Spleen (tissue), 11 donors: ENCODE data around the gene ZRANB1. TPM values are rescaled to one million over a fixed set of nuclear protein-coding genes. Genes with fewer than 3 reads are reported as not detected.

Experiments used
- DNase-seq: peaks from one replicate; pipeline ENCODE4 v3.0.0-alpha.2; 2020
- H3K27ac ChIP-seq, 8 donors: fragments of 200-600 bp; sonication (generic) in 7 of 8; 1 replicate in 4 of 8; 2 replicates in 4 of 8; pipeline versions ENCODE4 v1.5.0 to v1.8.0; 2016 to 2021; ENCODE audit warnings: inconsistent platforms in 4 of 8, mild to moderate bottlenecking in 4 of 8, moderate library complexity in 1 of 8
- H3K27me3 ChIP-seq, 7 donors: fragments of 200-600 bp; sonication (generic) in 6 of 7; replicated peaks in 1 of 7; 1 replicate in 4 of 7; 2 replicates in 3 of 7; pipeline versions ENCODE4 v1.5.0 to v1.8.0; 2016 to 2021; ENCODE audit warnings: inconsistent platforms in 3 of 7, mild to moderate bottlenecking in 1 of 7
- H3K36me3 ChIP-seq, 6 donors: fragments of 200-600 bp; sonication (generic) in 5 of 6; 1 replicate in 4 of 6; 2 replicates in 2 of 6; pipeline versions ENCODE4 v1.5.0 to v1.8.0; 2016 to 2021; ENCODE audit warnings: inconsistent platforms in 2 of 6
- H3K4me1 ChIP-seq, 6 donors: fragments of 200-600 bp; sonication (generic) in 5 of 6; 1 replicate in 3 of 6; 2 replicates in 3 of 6; pipeline versions ENCODE4 v1.5.0 to v1.8.0; 2016 to 2021; ENCODE audit warnings: inconsistent platforms in 3 of 6
- H3K4me3 ChIP-seq, 8 donors: fragments of 200-600 bp; sonication (generic) in 7 of 8; 1 replicate in 4 of 8; 2 replicates in 4 of 8; pipeline versions ENCODE4 v1.5.0 to v1.8.0; 2016 to 2021; ENCODE audit warnings: inconsistent platforms in 4 of 8, mild to moderate bottlenecking in 4 of 8, moderate library complexity in 2 of 8
- H3K9me3 ChIP-seq, 8 donors: fragments of 200-600 bp; sonication (generic) in 7 of 8; 1 replicate in 4 of 8; 2 replicates in 4 of 8; pipeline versions ENCODE4 v1.5.0 to v1.8.0; 2016 to 2021; ENCODE audit warnings: inconsistent platforms in 4 of 8
- POLR2A ChIP-seq, 3 donors: fragments of 450-650 bp; IDR thresholded peaks; one replicate each; pipeline ENCODE4 v1.5.1; 2017; ENCODE audit warnings: antibody characterized with exemption in 3 of 3, mild to moderate bottlenecking in 1 of 3
- POLR2AphosphoS5 ChIP-seq, 3 donors: sonication (generic); formaldehyde crosslinking; IDR thresholded peaks; one replicate each; pipeline ENCODE4 v1.5.1; 2017; ENCODE audit warnings: antibody characterized with exemption in 3 of 3
- WGBS, 5 donors: extraction: QIAGEN DNeasy Blood & Tissue Kit in 3 of 5; methylation state at CpG; one replicate each; pipeline versions ENCODE4 v1.1.5 to v1.1.7; 2013 to 2018; 5-methylcytosine and 5-hydroxymethylcytosine counted together
- intact Hi-C: fragments of 100-400 bp; cut with DNase I; formaldehyde crosslinking; loops from one replicate; pipeline ENCODE4 v1.15.0; 2023; ENCODE audit warnings: low total_unique reads
- polyA plus RNA-seq, 3 donors: library from polyadenylated mRNA; stranded (reverse); fragments of 200-250 nt; gene quantifications; one replicate each; pipeline ENCODE4 v1.2.1, GENCODE V29; 2013
- total RNA-seq, 7 donors: library from RNA; depleted of rRNA in 3 of 7; stranded (reverse); fragments of >200 nt in 3 of 7; fragmentation: NEBNext Ultra II Directional in 4 of 7; extraction: Animal tissue kit (Norgen Biotek cat#: 25700) in 4 of 7; gene quantifications; one replicate each; pipeline versions ENCODE4 v1.1.0 to v1.2.1, GENCODE V29; 2016 to 2021
- TF ChIP-seq, protein P1 (sequence below), 11 experiments: fragments of 200-600 bp in 7 of 11; fragments of 450-650 bp in 4 of 11; sonication (generic) in 4 of 11; IDR thresholded peaks in 8 of 11; conservative IDR thresholded peaks in 3 of 11; 1 replicate in 7 of 11; 2 replicates in 4 of 11; pipeline versions ENCODE4 v1.4.0 to v1.8.0; 2016 to 2021; ENCODE audit warnings: antibody characterized with exemption in 11 of 11, inconsistent platforms in 4 of 11, mild to moderate bottlenecking in 1 of 11
- donor health status: healthy with polysubstance abuse.
- donor health status: DM: no; HTN: no; CAD: no; lungs with moderate emphysema.
- donor health status: DM: no; HTN: no; CAD: no.
- donor health status: Bipolar disorder and iron deficiency.
- donor health status: healthy.
- donor health status: DM: no; HTN: no; CAD: no.
- donor health status: DM: yes; HTN: yes; CAD: no.

Gene ZRANB1
- total and polyA plus RNA-seq, 10 donors: 5.0 to 28.8 (median 17.7) TPM

DNA sequence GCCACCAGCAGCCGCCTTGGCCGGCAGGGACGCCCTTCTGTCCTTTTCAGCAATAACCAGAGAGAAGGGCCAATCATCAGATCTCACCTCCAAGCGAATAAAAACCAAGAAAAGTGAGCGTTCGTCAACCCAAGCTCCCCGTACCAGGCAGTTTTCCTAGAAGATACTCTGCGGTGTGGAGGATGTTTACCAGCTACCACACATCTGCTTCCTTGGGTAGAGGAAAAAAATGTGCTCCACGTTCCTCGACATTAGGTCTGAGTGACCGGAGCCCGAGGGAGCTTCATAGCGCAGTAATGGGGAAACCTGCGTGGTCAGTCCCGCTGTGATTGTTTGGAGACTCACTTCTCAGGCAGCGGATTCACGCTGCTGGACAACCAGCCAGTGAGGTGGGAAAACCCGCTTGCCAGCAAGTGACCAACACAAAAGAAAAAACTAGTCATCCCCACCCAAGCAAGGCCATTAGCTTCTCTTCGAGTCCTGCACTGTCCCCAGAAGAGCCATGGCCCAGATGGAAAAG is 73.0 kb downstream of the ZRANB1 start:
- Histone ChIP-seq H3K4me1 (peaks cover 17 to 59% (median 52%) of the 10 kb centered on the region in 6 donors), H3K36me3 (peaks cover 0 to 43% (median 0%) of the 10 kb centered on the region in 6 donors)
- 71 to 78% (median 74%) methylated on average over 13 to 19 of the region's 19 CpGs for WGBS, 5 donors

DNA sequence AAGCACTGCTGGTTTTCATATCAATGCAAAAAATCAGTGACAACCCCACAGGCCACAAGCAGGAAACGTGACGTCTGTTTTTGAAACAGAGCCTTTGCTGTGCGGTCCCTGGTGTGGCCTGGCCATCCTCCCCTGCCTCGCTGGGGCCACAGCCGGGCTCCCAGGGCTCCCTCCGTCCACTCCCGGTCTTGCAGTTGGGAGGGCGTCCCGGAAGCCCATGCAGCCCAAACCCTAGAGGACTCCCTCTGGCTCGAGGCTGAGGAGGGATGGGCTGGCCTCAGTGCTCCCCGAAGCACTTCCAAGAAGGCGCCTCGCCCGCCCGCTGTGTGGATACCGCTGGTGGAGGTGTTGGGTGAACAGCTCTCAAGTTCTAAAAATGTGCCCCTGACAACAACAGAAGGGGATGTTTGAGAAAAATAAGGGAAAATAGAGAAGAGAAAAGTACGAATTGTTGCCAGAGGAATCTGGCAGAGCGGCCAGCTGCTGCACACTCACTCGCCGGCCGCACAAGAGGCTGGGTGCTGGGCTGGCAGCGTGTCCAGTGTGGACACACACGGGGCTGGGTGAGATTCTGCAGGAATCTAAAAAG is 73.5 kb downstream of the ZRANB1 start:
- intact Hi-C loops: no loop called here
- H3K36me3 ChIP-seq: peaks cover 0 to 43% (median 0%) of the 10 kb centered on the region in 6 donors
- peaks cover 0 to 14% (median 0%) of the 10 kb centered on the region in 7 donors for H3K27me3 ChIP-seq
- TF ChIP-seq, protein P1, sequence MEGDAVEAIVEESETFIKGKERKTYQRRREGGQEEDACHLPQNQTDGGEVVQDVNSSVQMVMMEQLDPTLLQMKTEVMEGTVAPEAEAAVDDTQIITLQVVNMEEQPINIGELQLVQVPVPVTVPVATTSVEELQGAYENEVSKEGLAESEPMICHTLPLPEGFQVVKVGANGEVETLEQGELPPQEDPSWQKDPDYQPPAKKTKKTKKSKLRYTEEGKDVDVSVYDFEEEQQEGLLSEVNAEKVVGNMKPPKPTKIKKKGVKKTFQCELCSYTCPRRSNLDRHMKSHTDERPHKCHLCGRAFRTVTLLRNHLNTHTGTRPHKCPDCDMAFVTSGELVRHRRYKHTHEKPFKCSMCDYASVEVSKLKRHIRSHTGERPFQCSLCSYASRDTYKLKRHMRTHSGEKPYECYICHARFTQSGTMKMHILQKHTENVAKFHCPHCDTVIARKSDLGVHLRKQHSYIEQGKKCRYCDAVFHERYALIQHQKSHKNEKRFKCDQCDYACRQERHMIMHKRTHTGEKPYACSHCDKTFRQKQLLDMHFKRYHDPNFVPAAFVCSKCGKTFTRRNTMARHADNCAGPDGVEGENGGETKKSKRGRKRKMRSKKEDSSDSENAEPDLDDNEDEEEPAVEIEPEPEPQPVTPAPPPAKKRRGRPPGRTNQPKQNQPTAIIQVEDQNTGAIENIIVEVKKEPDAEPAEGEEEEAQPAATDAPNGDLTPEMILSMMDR (IDR thresholded peaks at IDR 0.05 in 8 of 11, conservative IDR thresholded peaks at IDR 0.05 in 3 of 11): no peak
- peak in 2 of 3 donors; percentile 47 to 64 for TF ChIP-seq POLR2AphosphoS5 (IDR thresholded peaks at IDR 0.05)
- WGBS, 5 donors: 54 to 70% (median 61%) methylated on average over 20 to 23 of the region's 23 CpGs
- peaks cover 17 to 59% (median 52%) of the 10 kb centered on the region in 6 donors for H3K4me1 ChIP-seq
- no peak for DNase-seq
- no peak overlapping the region for H3K4me3 ChIP-seq
- H3K9me3 ChIP-seq: peaks cover 0 to 3% (median 0%) of the 10 kb centered on the region in 8 donors
- H3K27ac ChIP-seq: peak overlapping the region in 7 of 8 donors; percentile 17 to 79 (median 73)

More for the DNA sequence above, 73.0 kb downstream of the ZRANB1 start:
- TF ChIP-seq, protein P1 (IDR thresholded peaks at IDR 0.05 in 8 of 11, conservative IDR thresholded peaks at IDR 0.05 in 3 of 11): no peak
- no peak for TF ChIP-seq POLR2A (IDR thresholded peaks at IDR 0.05)
- intact Hi-C loops: no loop called here
- Histone ChIP-seq H3K4me3 (no peak overlapping the region), H3K9me3 (peaks cover 0 to 3% (median 0%) of the 10 kb centered on the region in 8 donors), H3K27ac (peak overlapping the region in 6 of 8 donors; percentile 17 to 79 (median 75)), H3K27me3 (peaks cover 0 to 14% (median 0%) of the 10 kb centered on the region in 7 donors)
- no peak for DNase-seq

DNA sequence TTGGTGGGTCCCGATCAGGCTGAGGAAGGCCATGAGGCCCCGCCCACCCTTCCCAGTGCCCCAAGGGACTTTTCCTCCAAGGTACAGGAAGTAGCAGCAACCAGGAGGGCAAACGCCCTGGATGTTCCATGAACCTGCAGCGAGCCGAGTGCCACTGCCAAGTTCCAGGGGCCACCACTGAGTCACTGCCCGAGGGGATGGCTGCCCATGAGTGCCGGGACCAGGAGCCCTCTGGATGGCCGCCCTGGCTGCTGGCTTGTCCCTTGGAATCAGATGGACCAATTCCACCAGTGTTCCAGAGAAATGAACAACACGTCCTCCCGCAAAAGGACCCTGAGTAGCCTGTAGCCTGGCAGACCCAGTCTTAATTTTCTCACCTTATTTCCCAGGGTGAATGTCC is 74.2 kb downstream of the ZRANB1 start:
- 72 to 81% (median 76%) methylated on average over 9 to 10 of the region's 10 CpGs for WGBS, 5 donors
- Histone ChIP-seq H3K36me3 (peaks cover 0 to 45% (median 0%) of the 10 kb centered on the region in 6 donors), H3K4me1 (peaks cover 17 to 59% (median 52%) of the 10 kb centered on the region in 6 donors), H3K27me3 (peaks cover 0 to 14% (median 0%) of the 10 kb centered on the region in 7 donors), H3K9me3 (peaks cover 0 to 3% (median 0%) of the 10 kb centered on the region in 8 donors), H3K4me3 (no peak overlapping the region), H3K27ac (peak overlapping the region in 7 of 8 donors; percentile 17 to 79 (median 73))
- TF ChIP-seq, protein P1 (IDR thresholded peaks at IDR 0.05 in 8 of 11, conservative IDR thresholded peaks at IDR 0.05 in 3 of 11): no peak
- TF ChIP-seq POLR2A (IDR thresholded peaks at IDR 0.05): no peak
- no peak for TF ChIP-seq POLR2AphosphoS5 (IDR thresholded peaks at IDR 0.05)
- intact Hi-C loops: no loop called here
- no peak for DNase-seq

DNA sequence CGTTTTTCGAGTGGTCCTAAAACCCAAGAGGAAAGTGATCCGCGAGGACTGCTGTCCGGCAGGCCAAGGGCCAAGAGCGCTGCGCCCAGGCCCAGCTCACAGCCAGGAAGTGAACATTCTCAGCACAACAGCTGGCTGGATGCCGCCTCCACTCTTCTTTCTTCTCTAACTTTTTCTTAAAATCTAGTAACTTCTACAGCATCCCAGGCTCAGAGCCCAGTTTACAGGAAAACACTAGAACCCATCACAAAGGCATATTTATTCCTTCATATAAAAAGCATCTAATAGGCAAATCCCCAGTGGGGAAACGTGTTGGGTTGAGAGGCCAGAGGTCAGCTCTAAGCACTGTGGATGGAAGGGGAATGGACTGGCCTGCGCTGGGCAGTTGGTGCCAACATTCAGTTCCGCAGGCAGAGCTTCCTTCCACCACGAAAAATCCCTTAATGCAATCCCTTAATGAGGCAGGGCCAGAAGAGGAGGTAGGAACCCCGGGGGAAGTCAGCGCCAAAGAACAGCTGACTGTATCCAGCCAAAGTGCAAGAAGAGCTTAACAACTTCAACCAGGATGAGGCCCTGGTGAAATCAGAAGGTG is 74.8 kb downstream of the ZRANB1 start:
- WGBS, 5 donors: 42 to 66% (median 60%) methylated on average over 14 of the region's 14 CpGs
- H3K36me3 ChIP-seq: peaks cover 0 to 45% (median 0%) of the 10 kb centered on the region in 6 donors
- peaks cover 17 to 59% (median 52%) of the 10 kb centered on the region in 6 donors for H3K4me1 ChIP-seq
- no peak for DNase-seq
- no peak overlapping the region for H3K4me3 ChIP-seq
- intact Hi-C loops: no loop called here
- TF ChIP-seq POLR2A (IDR thresholded peaks at IDR 0.05) (no peak), POLR2AphosphoS5 (IDR thresholded peaks at IDR 0.05) (peak; percentile 55 to 69 (median 61))
- TF ChIP-seq, protein P1 (IDR thresholded peaks at IDR 0.05 in 8 of 11, conservative IDR thresholded peaks at IDR 0.05 in 3 of 11): no peak
- peak overlapping the region in 7 of 8 donors; percentile 17 to 79 (median 73) for H3K27ac ChIP-seq
- peaks cover 0 to 3% (median 0%) of the 10 kb centered on the region in 8 donors for H3K9me3 ChIP-seq
- peaks cover 0 to 14% (median 0%) of the 10 kb centered on the region in 7 donors for H3K27me3 ChIP-seq
